Globus pallidus (tissue), 1 donor: Measurements from ENCODE around the gene PATJ.
A peak's percentile ranks its signal among the peaks of the same experiment; 100 is the strongest.
"Not testable (repeated sequence)": the region's sequence is repeated elsewhere in the genome, so short reads cannot be mapped to it uniquely, and the experiment has no call there.

Experiments
- DNase-seq: peaks from one replicate; pipeline ENCODE4 v3.0.0-alpha.2; 2015; ENCODE audit warnings: low spot score

Gene PATJ

GRCh38 chr1:61828805-61829204 is 86.5 kb downstream of the PATJ start:
- DNase-seq = no peak

- DNase-seq = no peak
These were observed 94.4 kb downstream of the PATJ start for GRCh38 chr1:61836649-61837048.

GRCh38 chr1:61837607-61838006 is 95.3 kb downstream of the PATJ start:
- not testable (repeated sequence) for DNase-seq

- no peak for DNase-seq
These were observed 97.4 kb downstream of the PATJ start for GRCh38 chr1:61839679-61840078.

- no peak for DNase-seq
These were observed 99.8 kb downstream of the PATJ start for GRCh38 chr1:61842036-61842435.

GRCh38 chr1:61842863-61843514 is 100.7 kb downstream of the PATJ start:
- peak; percentile 12 for DNase-seq

DNA sequence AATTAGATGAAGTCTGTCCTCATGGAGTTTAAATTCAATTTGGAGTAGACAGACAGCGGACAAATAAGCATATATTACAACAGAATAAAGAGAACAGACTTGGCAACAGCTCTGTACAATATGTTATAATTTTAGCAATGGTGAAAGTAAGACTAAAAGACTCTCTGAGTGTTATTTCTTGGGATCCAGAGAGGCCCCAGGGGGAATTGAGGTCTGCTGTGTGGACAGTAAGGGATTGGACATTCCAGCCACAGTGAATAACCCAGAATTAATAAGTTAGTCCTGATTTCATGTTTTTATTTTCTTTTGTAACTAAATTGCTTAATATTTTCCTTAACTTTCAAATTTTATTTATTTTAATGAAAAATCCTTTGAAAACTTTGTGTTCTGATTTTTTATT is 101.7 kb downstream of the PATJ start:
- DNase-seq = no peak

- DNase-seq = not testable (repeated sequence)
These were observed 102.4 kb downstream of the PATJ start for GRCh38 chr1:61844664-61845063.

DNA sequence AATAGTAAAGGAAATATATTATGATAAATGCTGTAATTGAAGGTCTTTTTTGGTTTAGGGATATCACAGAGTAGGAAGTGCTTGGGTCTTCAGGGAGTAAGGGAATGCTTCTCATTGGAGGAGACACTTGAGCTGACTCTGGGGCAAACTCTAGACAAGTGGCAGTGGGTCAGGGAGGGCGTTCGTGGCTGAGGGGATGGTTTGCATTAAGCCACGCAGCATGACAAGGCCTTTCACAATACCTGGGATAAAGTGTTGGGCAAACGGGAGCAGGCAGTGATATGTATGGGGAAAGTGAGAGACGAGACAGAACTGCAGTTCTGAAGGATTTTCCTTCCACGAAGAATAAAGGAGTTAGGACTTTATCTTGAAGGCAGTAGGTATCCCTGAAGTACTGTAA is 109.0 kb downstream of the PATJ start:
- DNase-seq = no peak

GRCh38 chr1:61851849-61852669 is 109.8 kb downstream of the PATJ start:
- peak; percentile 64 for DNase-seq

DNA sequence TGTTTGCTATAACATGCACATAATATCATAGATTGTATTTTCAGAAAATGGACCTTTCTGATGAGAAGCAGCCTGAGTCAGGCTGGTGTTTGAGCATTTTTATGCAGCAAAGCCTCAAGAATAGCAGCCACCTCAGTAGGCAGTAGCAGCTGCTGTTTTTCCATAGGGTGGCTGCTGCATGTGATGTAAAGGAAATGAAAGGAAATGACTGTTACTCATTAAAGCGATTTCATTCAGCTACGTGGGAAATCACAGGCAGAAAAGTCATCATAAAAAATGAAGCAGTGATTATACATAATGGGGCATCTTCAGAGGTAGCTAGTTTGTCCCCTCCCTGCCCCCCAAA is 110.4 kb downstream of the PATJ start:
- no peak for DNase-seq

GRCh38 chr1:61853583-61853982 is 111.3 kb downstream of the PATJ start:
- peak; percentile 11 for DNase-seq

DNA sequence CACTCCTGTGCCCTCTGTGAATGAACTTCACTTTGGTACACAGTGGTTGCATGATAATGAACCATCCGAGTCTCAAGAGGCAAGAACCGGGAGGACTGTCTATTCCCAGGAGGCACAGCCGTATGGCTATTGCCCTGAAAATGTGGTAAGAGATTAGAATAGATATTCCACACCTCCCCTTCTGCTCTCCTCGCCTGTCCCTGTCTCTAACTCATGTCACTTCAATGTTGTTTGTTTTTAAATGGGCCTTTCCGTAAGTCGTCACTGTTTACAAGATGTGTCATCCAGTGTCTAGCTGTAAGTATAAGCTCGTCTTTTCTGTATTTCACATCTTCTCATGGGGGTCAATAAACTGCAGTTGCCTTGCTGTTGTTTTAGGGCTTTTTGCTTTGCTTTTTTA is 122.2 kb downstream of the PATJ start:
- no peak for DNase-seq

DNA sequence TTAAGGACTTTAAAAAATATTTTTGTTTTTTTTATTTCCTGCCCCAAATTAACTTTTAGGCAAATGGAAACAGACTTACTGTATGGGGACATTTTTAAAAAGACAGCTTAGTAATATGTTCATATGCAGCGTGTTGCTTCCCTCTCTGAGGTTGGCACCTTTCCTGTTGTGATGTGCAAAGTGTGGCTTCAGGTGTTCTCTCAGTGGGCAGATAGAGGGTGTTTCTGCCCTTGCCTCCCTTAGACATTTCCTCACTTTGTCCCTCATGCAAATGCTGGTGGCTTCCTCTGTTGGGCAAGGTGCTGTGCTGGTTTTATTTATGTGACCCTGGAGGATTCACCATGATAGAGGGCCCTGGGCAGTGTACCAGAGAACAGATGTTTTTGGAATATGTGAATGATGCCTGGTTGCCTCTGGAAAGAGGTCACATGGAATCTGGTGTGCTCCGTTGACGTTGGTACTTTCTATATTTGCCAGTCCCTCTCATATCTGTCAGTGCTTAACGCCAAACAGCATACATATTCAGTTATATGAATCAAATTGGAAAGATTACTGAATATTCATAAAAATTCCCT is 123.5 kb downstream of the PATJ start:
- no peak for DNase-seq

GRCh38 chr1:61869691-61870109 is 127.4 kb downstream of the PATJ start:
- no peak for DNase-seq

- no peak for DNase-seq
These were observed 129.9 kb downstream of the PATJ start for GRCh38 chr1:61872206-61872605.

GRCh38 chr1:61873581-61873980 is 131.3 kb downstream of the PATJ start:
- DNase-seq = no peak

DNA sequence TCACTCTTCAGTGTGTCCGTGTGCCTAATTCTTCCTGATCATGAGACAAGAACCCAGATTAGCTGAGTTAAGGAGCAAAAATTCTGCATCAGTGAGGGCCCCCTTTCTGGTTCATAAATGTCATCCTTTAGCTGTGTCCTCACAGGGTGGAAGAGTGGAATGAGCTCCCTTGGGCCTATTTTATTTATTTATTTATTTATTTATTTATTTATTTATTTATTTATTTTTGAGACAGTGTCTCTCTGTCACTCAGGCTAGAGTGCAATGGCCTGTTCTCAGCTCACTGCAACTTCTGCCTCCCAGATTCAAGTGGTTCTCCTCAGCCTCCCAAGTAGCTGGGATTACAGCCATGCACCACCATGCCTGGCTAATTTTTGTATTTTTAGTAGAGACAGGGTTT is 131.7 kb downstream of the PATJ start:
- no peak for DNase-seq

GRCh38 chr1:61875198-61875597 is 132.9 kb downstream of the PATJ start:
- DNase-seq = no peak

DNA sequence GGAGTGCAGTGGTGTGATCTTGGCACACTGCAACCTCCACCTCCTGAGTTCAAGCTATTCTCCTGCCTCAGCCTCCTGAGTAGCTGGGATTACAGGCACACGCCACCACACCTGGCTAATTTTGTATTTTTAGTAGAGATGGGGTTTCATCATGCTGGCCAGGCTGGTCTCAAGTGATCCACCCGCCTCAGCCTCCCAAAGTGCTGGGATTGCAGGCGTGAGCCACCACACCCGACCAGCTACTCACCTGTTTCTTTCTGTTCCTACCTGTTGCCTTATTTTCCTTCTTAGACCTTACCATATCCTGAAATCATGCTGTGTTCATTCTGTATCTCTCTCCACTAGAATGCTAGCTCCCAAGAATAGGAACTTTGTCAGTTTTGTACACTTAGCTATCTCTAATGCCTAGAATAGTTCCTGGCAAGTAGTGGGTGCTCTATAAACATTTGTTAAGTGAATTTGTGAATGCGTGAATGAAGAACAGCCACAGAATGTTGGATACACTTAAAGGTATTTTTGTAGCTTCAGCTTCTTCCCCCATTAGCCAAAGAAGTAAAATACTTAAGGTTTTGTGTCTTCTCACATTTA is 137.7 kb downstream of the PATJ start:
- not testable (repeated sequence) for DNase-seq

DNA sequence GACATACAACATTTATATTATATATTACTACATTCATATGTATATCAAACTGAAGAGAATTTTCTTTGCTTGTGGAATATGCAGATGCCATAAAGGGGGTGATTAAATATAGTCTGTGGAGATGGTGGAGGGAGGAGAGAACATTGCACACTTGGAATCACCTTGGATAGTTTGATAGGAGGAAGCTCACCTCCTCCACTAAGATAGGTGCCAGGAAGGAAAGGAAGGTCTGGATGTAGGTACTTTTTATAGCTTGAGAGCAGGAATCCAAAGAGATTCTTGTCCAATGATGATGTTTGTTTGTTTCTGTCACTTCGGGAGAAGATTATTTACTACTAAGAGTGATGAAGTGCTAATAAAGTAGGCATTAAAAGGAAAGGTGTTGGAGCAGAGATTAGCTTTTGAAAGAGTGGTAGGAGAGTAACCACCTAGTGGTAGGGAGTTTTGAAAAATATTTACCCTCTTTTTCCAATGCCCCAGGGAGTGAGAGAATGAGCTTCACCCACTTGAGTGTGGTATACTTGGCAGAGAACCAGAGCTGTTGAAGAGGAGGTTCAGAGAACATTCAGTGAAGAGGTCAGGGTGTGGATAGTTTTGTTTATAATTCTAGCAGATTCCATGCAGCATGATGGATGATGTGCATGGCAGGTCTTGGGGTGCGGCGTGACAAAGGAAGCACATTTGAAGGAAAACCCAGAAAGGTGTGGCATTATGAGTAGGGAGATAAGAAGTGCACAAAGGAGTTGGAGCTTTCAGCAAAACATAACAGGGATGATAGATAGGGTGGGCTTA is 145.0 kb downstream of the PATJ start:
- DNase-seq = no peak

GRCh38 chr1:61887931-61888564 is 145.8 kb downstream of the PATJ start:
- no peak for DNase-seq
